GM12878 (cell line): Measurements from ENCODE around the gene DYNLT4. TPM values are rescaled to one million over a fixed set of nuclear protein-coding genes. Genes with fewer than 3 reads are reported as not detected.

Source experiments
- ATAC-seq: fragments of 200-7000 bp; cut with Tn5 transposase; 3 replicates; pipeline ENCODE4 v1.9.1; 2020; ENCODE audit warnings: mild to moderate bottlenecking, moderate library complexity
- BruUV-seq: library from RNA; stranded (reverse); fragments of 400-500 nt; replicated peaks from 2 replicates; lab custom pipeline; 2021; lab: Mats Ljungman, UMichigan
- CTCF ChIA-PET: fragments of 300-600 bp; sonication (Branson Sonifier 250); formaldehyde crosslinking; extraction: SDS; loops from one replicate; lab custom pipeline; 2021; ENCODE audit warnings: inconsistent platforms; lab: Yijun Ruan, JAX
- POLR2A ChIA-PET: fragments of 350-600 bp; formaldehyde crosslinking; extraction: SDS; loops from one replicate; lab custom pipeline; 2021; ENCODE audit warnings: inconsistent platforms; lab: Charles Lee
- RAD21 ChIA-PET: fragments of 300-600 bp; sonication (Branson Sonifier 250); formaldehyde crosslinking; loops from one replicate; lab custom pipeline; 2023; ENCODE audit warnings: antibody characterized with exemption; ENCODE audit not compliant: unreplicated experiment; lab: Charles Lee
- SMC1A ChIA-PET: fragments of 300-600 bp; sonication (Branson Sonifier 250); formaldehyde crosslinking; loops from one replicate; lab custom pipeline; 2023; ENCODE audit not compliant: unreplicated experiment, uncharacterized antibody; lab: Charles Lee
- DNase-seq: peaks from one replicate; pipeline ENCODE4 v3.0.0-alpha.2; 2011; ENCODE audit warnings: low read depth, low spot score
- FAIRE-seq: peaks from 3 replicates; lab custom pipeline; 2011; peaks lifted over from hg19 to GRCh38; lab: Jason Lieb, UNC
- H2AFZ ChIP-seq: 2 replicates; pipeline ENCODE4 v1.6.0; 2011; ENCODE audit warnings: low read depth, low read length, control low read depth; ENCODE audit not compliant: control insufficient read depth
- H3K27ac ChIP-seq: 2 replicates; pipeline ENCODE4 v1.5.1; 2011; ENCODE audit warnings: control low read depth; ENCODE audit not compliant: control insufficient read depth, insufficient read depth
- H3K27me3 ChIP-seq, 2 experiments: replicated peaks in 1 of 2; 2 replicates each; pipeline versions ENCODE4 v1.6.0 to v1.6.1; 2011; ENCODE audit warnings: low read length in 1 of 2; ENCODE audit not compliant: control insufficient read depth in 2 of 2, insufficient read depth in 2 of 2
- H3K36me3 ChIP-seq, 2 experiments: 2 replicates each; pipeline ENCODE4 v1.5.1; 2011; ENCODE audit warnings: low read length in 1 of 2; ENCODE audit not compliant: control insufficient read depth in 2 of 2, insufficient read depth in 2 of 2
- H3K4me1 ChIP-seq: 2 replicates; pipeline ENCODE4 v1.6.1; 2011; ENCODE audit warnings: mild to moderate bottlenecking, low read length, moderate library complexity, mixed read lengths; ENCODE audit not compliant: control insufficient read depth, insufficient read depth
- H3K4me2 ChIP-seq: 2 replicates; pipeline ENCODE4 v1.6.0; 2011; ENCODE audit warnings: control low read depth; ENCODE audit not compliant: control insufficient read depth, insufficient read depth
- H3K4me3 ChIP-seq: fragments of 200-600 bp; sonication (generic); 2 replicates; pipeline ENCODE4 v1.5.1; 2016
- H3K79me2 ChIP-seq: 2 replicates; pipeline ENCODE4 v1.6.0; 2011; ENCODE audit warnings: low read length; ENCODE audit not compliant: control insufficient read depth, insufficient read depth
- H3K9ac ChIP-seq: 2 replicates; pipeline ENCODE4 v1.8.0; 2011; ENCODE audit warnings: low read length, control low read depth, mixed read lengths; ENCODE audit not compliant: control insufficient read depth, insufficient read depth
- H3K9me3 ChIP-seq: replicated peaks from 3 replicates; pipeline ENCODE4 v1.5.1; 2011; ENCODE audit warnings: mild to moderate bottlenecking, low read length; ENCODE audit not compliant: control insufficient read depth, insufficient read depth
- H4K20me1 ChIP-seq: 2 replicates; pipeline ENCODE4 v1.6.0; 2011; ENCODE audit not compliant: control insufficient read depth, insufficient read depth
- BCLAF1 ChIP-seq: fragments of 450-650 bp; IDR thresholded peaks from 2 replicates; pipeline ENCODE4 v1.6.1; 2017; ENCODE audit warnings: antibody characterized with exemption, mild to moderate bottlenecking, moderate library complexity
- CUX1 ChIP-seq: IDR thresholded peaks from 2 replicates; pipeline ENCODE4 v1.6.1; 2012; ENCODE audit warnings: improper control_type of control experiment, low read depth, low read length; ENCODE audit not compliant: insufficient replicate concordance
- KLF5 ChIP-seq: fragments of 450-650 bp; IDR thresholded peaks from 2 replicates; pipeline ENCODE4 v1.6.1; 2014; ENCODE audit warnings: mild to moderate bottlenecking; ENCODE audit not compliant: partially characterized antibody
- RAD51 ChIP-seq: fragments of 450-650 bp; IDR thresholded peaks from 2 replicates; pipeline ENCODE4 v1.6.1; 2016; ENCODE audit warnings: moderate library complexity, mild to moderate bottlenecking, inconsistent platforms
- TCF3 ChIP-seq: IDR thresholded peaks from 2 replicates; pipeline ENCODE4 v1.6.1; 2012; ENCODE audit warnings: low read depth, mild to moderate bottlenecking, low read length, borderline replicate concordance; ENCODE audit not compliant: insufficient read depth
- YBX1 ChIP-seq: fragments of 450-650 bp; IDR thresholded peaks from 2 replicates; pipeline ENCODE4 v1.6.1; 2016; ENCODE audit warnings: antibody characterized with exemption
- ZNF687 ChIP-seq: fragments of 450-650 bp; IDR thresholded peaks from 2 replicates; pipeline ENCODE4 v1.6.1; 2017; ENCODE audit warnings: mild to moderate bottlenecking, moderate library complexity
- WGBS: methylation state at CpG from one replicate; pipeline ENCODE4 v1.1.6; 2016; ENCODE audit warnings: low lambda C conversion rate; ENCODE audit not compliant: insufficient replicate concordance, insufficient coverage; ENCODE audit errors: missing lambda C conversion rate; 5-methylcytosine and 5-hydroxymethylcytosine counted together
- in situ Hi-C: fragments of 300-500 bp; cut with MboI; formaldehyde crosslinking; loops from 9 replicates; pipeline ENCODE4 v1.14.3; 2018; ENCODE audit warnings: mixed read lengths
- intact Hi-C: fragments of 100-400 bp; cut with micrococcal nuclease; formaldehyde crosslinking; loops from one replicate; pipeline ENCODE4 v1.14.2; 2022; ENCODE audit not compliant: unreplicated experiment
- polyA plus RNA-seq, 11 experiments: library from polyadenylated mRNA; depleted of rRNA in 4 of 11; unstranded in 6 of 11; stranded (reverse) in 5 of 11; fragments of >200 nt; fragmentation: Nextera tagmentation in 4 of 11; fragmentation: Illumina TruSeq in 1 of 11; extraction: Ambion mirVana in 4 of 11; extraction: Trizol in 1 of 11; gene quantifications; 1 replicate in 1 of 11; 2 replicates in 10 of 11; pipeline versions ENCODE4 v1.2.1 to v1.2.3, GENCODE V29; 2011 to 2016; ENCODE audit warnings: inconsistent platforms in 2 of 11, missing spikeins in 2 of 11, low read depth in 1 of 11
- total RNA-seq, 4 experiments: library from RNA; depleted of rRNA in 3 of 4; stranded (reverse); fragments of >200 nt in 3 of 4; fragmentation: Illumina TruSeq in 1 of 4; extraction: Trizol in 1 of 4; gene quantifications; 2 replicates each; pipeline versions ENCODE4 v1.2.1 to v1.2.3, GENCODE V29; 2013 to 2021

The DYNLT4 gene
- total and polyA plus RNA-seq, 10 of the 15 experiments (the other 5 are each of a cell fraction or from before 2014, with no cell fraction given) = 0.23 to 0.28 TPM; not detected in 8

GRCh38 chr1:44812822-44813543 lies 5.8 kb upstream of the DYNLT4 start:
- POLR2A ChIA-PET = interaction anchor here (0.6 to 2.4 kb wide), 7 partner anchors 8 to 820 kb away, joined by 3 to 26 read pairs (median 5); partner anchors contain the start of genes PLK3, RNU5D-1 and RPS8
- no peak for TF ChIP-seq YBX1
- TF ChIP-seq TCF3 = no peak
- TF ChIP-seq BCLAF1 = no peak
- no peak for TF ChIP-seq RAD51
- no peak for TF ChIP-seq KLF5
- no peak for TF ChIP-seq CUX1
- TF ChIP-seq ZNF687 = no peak

More at GRCh38 chr1:44812822-44813543, 5.8 kb upstream of the DYNLT4 start:
- Histone ChIP-seq H3K79me2 (no peaks in the 10 kb centered on the region), H3K9ac (no peak overlapping the region), H3K9me3 (no peaks in the 10 kb centered on the region), H3K4me1 (peaks cover 32% of the 10 kb centered on the region), H3K27me3 (no peaks in the 10 kb centered on the region), H3K4me3 (no peak overlapping the region), H3K36me3 (no peaks in the 10 kb centered on the region; a peak in 1 of 4 replicates), H3K4me2 (peak overlapping the region; percentile 77), H4K20me1 (no peaks in the 10 kb centered on the region), H2AFZ (peak overlapping the region; percentile 78), H3K27ac (peak overlapping the region; percentile 71; the same call in 1 of the 2 replicates)
- no peak for DNase-seq
- BruUV-seq = no TSS peak
- 75% methylated on average over 41 of the region's 48 CpGs for WGBS
- intact Hi-C loops (no loop called here), in situ Hi-C loops (no loop called here)
- SMC1A ChIA-PET = interaction anchor here (1.3 to 1.7 kb wide), 2 partner anchors 13 to 37 kb away, joined by 3 to 4 read pairs; partner anchors contain the start of genes PLK3 and RPS8
- RAD21 ChIA-PET = interaction anchor here (1.2 to 2.3 kb wide), 3 partner anchors 13 to 491 kb away, joined by 4 to 18 read pairs (median 4); partner anchors contain the start of gene PLK3
- CTCF ChIA-PET = interaction anchor here (1.0 to 3.5 kb wide), 7 partner anchors 14 to 237 kb away, joined by 3 to 24 read pairs (median 4); partner anchors contain the start of genes HECTD3, PLK3, RNU5D-1 and RPS8
- FAIRE-seq = no peak
- ATAC-seq = no peak
